Esophagus muscularis mucosa (tissue), 3 donors: ENCODE results near the gene KANSL1.

ENCODE experiments used
- CTCF ChIP-seq, 3 experiments: fragments of 200-600 bp in 2 of 3; fragments of 450-650 bp in 1 of 3; sonication (generic) in 2 of 3; IDR thresholded peaks; one replicate each; pipeline ENCODE4 v1.5.1; 2017 to 2019; ENCODE audit warnings: antibody characterized with exemption in 3 of 3, mild to moderate bottlenecking in 2 of 3, moderate library complexity in 1 of 3
- POLR2A ChIP-seq: fragments of 450-650 bp; IDR thresholded peaks from one replicate; pipeline ENCODE4 v1.6.1; 2017; ENCODE audit warnings: antibody characterized with exemption, moderate library complexity, mild to moderate bottlenecking, low read depth
- POLR2AphosphoS5 ChIP-seq, 2 donors: sonication (generic); formaldehyde crosslinking; IDR thresholded peaks; one replicate each; pipeline ENCODE4 v1.6.1; 2017; ENCODE audit warnings: antibody characterized with exemption in 2 of 2

- TF ChIP-seq POLR2A (no peak), CTCF (IDR thresholded peaks at IDR 0.05) (no peak), POLR2AphosphoS5 (IDR thresholded peaks at IDR 0.05) (no peak)
Measured at GRCh38 chr17:46089389-46089965, 103.8 kb downstream of the KANSL1 start.
